Measurements from ENCODE around the gene ASB13.

The ASB13 gene

GRCh38 chr10:5684318-5684970 is 18.0 kb upstream of the ASB13 start, which contains the start of gene TASOR2:
TSS of gene TASOR2 (plus strand) at chr10:5684838. CDS start at chr10:5720643, 35,805 bp downstream.
- no peak; the same call in 1 of the 2 replicates for TF ChIP-seq GATA2 (IDR thresholded peaks at IDR 0.05; ENCODE audit: low read depth, low read length)
- no peak for TF ChIP-seq GATA3 (IDR thresholded peaks at IDR 0.05; ENCODE audit: low read depth, low read length)

DNA sequence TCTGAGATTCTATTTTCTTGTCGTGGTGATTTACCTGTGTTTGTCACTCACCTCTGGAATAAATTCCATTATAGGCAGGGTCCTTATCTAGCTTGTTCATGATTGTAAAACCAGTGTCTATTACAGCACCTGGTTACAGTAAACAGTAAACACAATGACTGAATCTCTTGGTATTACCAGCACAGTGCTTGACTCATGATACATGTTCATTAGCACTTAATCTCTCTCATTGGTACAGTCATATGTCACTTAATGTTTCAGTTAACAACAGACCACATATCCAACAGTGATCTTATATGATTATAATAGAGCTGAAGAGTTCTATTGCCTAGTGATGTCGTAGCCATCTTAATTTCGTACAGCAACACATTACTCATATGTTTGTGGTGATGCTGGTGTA is 16.7 kb upstream of the ASB13 start:
- no peak for TF ChIP-seq GATA3 (IDR thresholded peaks at IDR 0.05; ENCODE audit: low read depth, low read length)
- TF ChIP-seq GATA2 (IDR thresholded peaks at IDR 0.05; ENCODE audit: low read depth, low read length) = no peak

GRCh38 chr10:5681930-5682329 is 15.5 kb upstream of the ASB13 start:
- TF ChIP-seq GATA2 (IDR thresholded peaks at IDR 0.05; ENCODE audit: low read depth, low read length) = no peak
- TF ChIP-seq GATA3 (IDR thresholded peaks at IDR 0.05; ENCODE audit: low read depth, low read length) = no peak

GRCh38 chr10:5679606-5680005 is 13.2 kb upstream of the ASB13 start:
- TF ChIP-seq GATA3 (IDR thresholded peaks at IDR 0.05; ENCODE audit: low read depth, low read length) (no peak), GATA2 (IDR thresholded peaks at IDR 0.05; ENCODE audit: low read depth, low read length) (no peak)

- no peak for TF ChIP-seq GATA3 (IDR thresholded peaks at IDR 0.05; ENCODE audit: low read depth, low read length)
- no peak for TF ChIP-seq GATA2 (IDR thresholded peaks at IDR 0.05; ENCODE audit: low read depth, low read length)
These were observed 12.6 kb upstream of the ASB13 start for GRCh38 chr10:5679037-5679435.

- TF ChIP-seq GATA2 (IDR thresholded peaks at IDR 0.05; ENCODE audit: low read depth, low read length) = no peak
- TF ChIP-seq GATA3 (IDR thresholded peaks at IDR 0.05; ENCODE audit: low read depth, low read length) = no peak
These were observed 12.1 kb upstream of the ASB13 start for GRCh38 chr10:5678397-5679036.

- peak; percentile 64 for TF ChIP-seq GATA3 (IDR thresholded peaks at IDR 0.05; ENCODE audit: low read depth, low read length)
- peak; percentile 95 for TF ChIP-seq GATA2 (IDR thresholded peaks at IDR 0.05; ENCODE audit: low read depth, low read length)
These were observed 4.4 kb upstream of the ASB13 start for GRCh38 chr10:5670662-5671375.

DNA sequence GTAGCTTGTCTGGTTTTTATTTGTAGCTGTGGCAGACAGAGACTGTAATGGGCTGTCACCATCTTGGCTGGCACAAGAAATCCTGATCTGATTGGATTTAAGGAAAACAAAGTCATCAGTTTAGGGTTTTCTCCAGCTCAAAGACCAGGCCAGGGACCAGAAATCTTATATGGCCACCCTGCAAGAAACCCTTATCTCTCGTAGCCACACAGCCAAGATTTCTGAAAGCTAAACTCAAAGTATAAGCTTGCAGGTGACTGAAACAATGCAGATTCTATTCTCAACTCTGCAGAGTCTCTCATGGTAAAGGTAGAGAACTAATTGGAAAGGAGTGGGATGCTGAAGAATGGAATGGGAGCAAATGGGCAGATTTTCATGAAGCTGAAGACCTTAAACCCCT is 3.2 kb upstream of the ASB13 start:
- TF ChIP-seq GATA2 (IDR thresholded peaks at IDR 0.05; ENCODE audit: low read depth, low read length) (no peak), GATA3 (IDR thresholded peaks at IDR 0.05; ENCODE audit: low read depth, low read length) (no peak)

DNA sequence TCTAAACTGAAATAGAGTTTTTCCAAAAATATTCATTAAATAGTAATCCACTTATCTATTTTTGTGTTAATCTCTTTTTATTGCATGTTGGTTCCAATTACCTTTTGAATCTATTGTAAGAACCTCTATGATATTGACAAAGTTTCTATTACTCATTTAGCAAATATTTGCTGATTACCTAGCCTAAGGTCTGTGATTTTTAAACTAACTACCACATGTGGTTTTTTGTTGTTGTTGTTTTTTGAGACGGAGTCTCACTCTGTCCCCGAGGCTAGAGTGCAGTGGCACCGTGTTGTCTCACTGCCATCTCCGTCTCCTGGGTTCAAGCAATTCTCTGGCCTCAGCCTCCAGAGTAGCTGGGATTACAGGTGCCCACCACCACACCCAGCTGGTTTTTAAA is 2.0 kb upstream of the ASB13 start:
- TF ChIP-seq GATA2 (IDR thresholded peaks at IDR 0.05; ENCODE audit: low read depth, low read length) = no peak
- no peak for TF ChIP-seq GATA3 (IDR thresholded peaks at IDR 0.05; ENCODE audit: low read depth, low read length)

- TF ChIP-seq GATA3 (IDR thresholded peaks at IDR 0.05; ENCODE audit: low read depth, low read length) (no peak), GATA2 (IDR thresholded peaks at IDR 0.05; ENCODE audit: low read depth, low read length) (no peak)
These were observed 641 bp upstream of the ASB13 start for GRCh38 chr10:5666841-5667630.

DNA sequence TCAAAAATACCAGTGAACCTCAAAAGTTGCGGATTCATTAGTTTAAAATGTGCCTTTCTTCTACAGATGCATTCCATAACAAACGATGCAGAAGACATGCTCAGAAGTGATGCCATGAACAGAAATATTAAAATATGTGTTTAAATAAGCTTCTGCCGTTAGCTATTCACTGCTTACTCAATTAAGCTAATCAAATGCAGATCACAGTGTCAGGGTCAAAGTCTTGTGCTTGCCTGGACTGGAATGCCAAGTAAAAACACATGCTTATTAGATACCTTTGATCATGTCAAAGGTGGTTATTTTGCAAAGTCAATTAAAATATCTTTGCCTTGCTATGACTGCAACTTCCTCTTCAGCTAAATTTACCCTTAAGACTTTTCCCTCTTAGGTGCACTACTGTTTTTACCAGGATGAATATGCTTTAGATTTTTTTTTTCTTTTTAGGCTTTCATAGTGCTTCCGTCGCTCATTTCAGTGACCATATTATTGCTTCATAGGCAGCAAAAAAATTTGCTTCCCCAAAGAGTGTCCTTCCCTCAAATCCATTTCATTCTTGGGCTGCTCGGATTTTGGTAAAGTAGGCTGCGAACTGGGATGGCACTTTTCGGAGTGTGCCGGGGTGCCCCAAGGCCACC is 905 bp downstream of the ASB13 start:
- TF ChIP-seq GATA2 (IDR thresholded peaks at IDR 0.05; ENCODE audit: low read depth, low read length) = no peak
- no peak for TF ChIP-seq GATA3 (IDR thresholded peaks at IDR 0.05; ENCODE audit: low read depth, low read length)

GRCh38 chr10:5663692-5664427 is 2.5 kb downstream of the ASB13 start:
- TF ChIP-seq GATA2 (IDR thresholded peaks at IDR 0.05; ENCODE audit: low read depth, low read length) = no peak
